Subcutaneous abdominal adipose tissue (tissue), 5 donors: ENCODE results near the gene AFF1.
"Not testable (repeated sequence)": the region's sequence is repeated elsewhere in the genome, so short reads cannot be mapped to it uniquely, and the experiment has no call there.

Experiments used
- H3K27ac ChIP-seq: one replicate; pipeline ENCODE4 v1.7.0; 2013; ENCODE audit warnings: low read depth, mild to moderate bottlenecking, inconsistent platforms, low read length, moderate library complexity
- H3K27me3 ChIP-seq, 5 donors: one replicate each; pipeline ENCODE4 v1.7.0; 2013; ENCODE audit warnings: low read length in 5 of 5, inconsistent platforms in 1 of 5; ENCODE audit not compliant: control insufficient read depth in 5 of 5, insufficient read depth in 4 of 5
- H3K36me3 ChIP-seq, 5 donors: one replicate each; pipeline ENCODE4 v1.7.0; 2013; ENCODE audit warnings: low read length in 5 of 5; ENCODE audit not compliant: control insufficient read depth in 5 of 5, insufficient read depth in 5 of 5
- H3K4me1 ChIP-seq, 5 donors: one replicate each; pipeline ENCODE4 v1.7.0; 2013; ENCODE audit warnings: low read length in 5 of 5, mild to moderate bottlenecking in 3 of 5, moderate library complexity in 1 of 5; ENCODE audit not compliant: control insufficient read depth in 5 of 5, insufficient read depth in 5 of 5
- H3K4me3 ChIP-seq, 5 donors: one replicate each; pipeline ENCODE4 v1.7.0; 2013; ENCODE audit warnings: low read length in 5 of 5, low read depth in 1 of 5
- H3K9ac ChIP-seq, 5 donors: one replicate each; pipeline ENCODE4 v1.7.0; 2013; ENCODE audit warnings: low read length in 5 of 5, mild to moderate bottlenecking in 4 of 5, moderate library complexity in 3 of 5
- H3K9me3 ChIP-seq, 5 donors: one replicate each; pipeline ENCODE4 v1.7.0; 2013; ENCODE audit warnings: low read length in 5 of 5; ENCODE audit not compliant: control insufficient read depth in 5 of 5
- donor health status: healthy.
- donor health status: healthy.
- donor health status: healthy.
- donor health status: healthy.
- donor health status: healthy.

AFF1 gene

GRCh38 chr4:86996510-86996909 is 61.7 kb downstream of the AFF1 start:
- H3K27me3 ChIP-seq, H3K36me3 ChIP-seq, H3K4me3 ChIP-seq, H3K9me3 ChIP-seq, H3K27ac ChIP-seq, H3K9ac ChIP-seq: not testable (repeated sequence)
- peaks cover 0 to 36% (median 18%) of the 10 kb centered on the region in 5 donors for H3K4me1 ChIP-seq

GRCh38 chr4:86999136-86999643 is 64.4 kb downstream of the AFF1 start:
- Histone ChIP-seq H3K27me3 (no peaks in the 10 kb centered on the region), H3K9ac (no peak overlapping the region), H3K9me3 (no peaks in the 10 kb centered on the region), H3K4me3 (no peak overlapping the region), H3K4me1 (peaks cover 0 to 32% (median 14%) of the 10 kb centered on the region in 5 donors), H3K36me3 (no peaks in the 10 kb centered on the region), H3K27ac (peak overlapping the region; percentile 51)

GRCh38 chr4:87002682-87003043 is 67.9 kb downstream of the AFF1 start:
- H3K4me1 ChIP-seq = peaks cover 0 to 43% (median 28%) of the 10 kb centered on the region in 5 donors
- no peaks in the 10 kb centered on the region for H3K36me3 ChIP-seq

GRCh38 chr4:87003266-87003665 is 68.5 kb downstream of the AFF1 start:
- no peaks in the 10 kb centered on the region for H3K27me3 ChIP-seq
- no peak overlapping the region for H3K27ac ChIP-seq
- H3K9ac ChIP-seq = no peak overlapping the region
- H3K4me3 ChIP-seq = no peak overlapping the region
- H3K36me3 ChIP-seq = no peaks in the 10 kb centered on the region
- H3K9me3 ChIP-seq = no peaks in the 10 kb centered on the region
- H3K4me1 ChIP-seq = peaks cover 0 to 45% (median 34%) of the 10 kb centered on the region in 5 donors

More at GRCh38 chr4:87002682-87003043, 67.9 kb downstream of the AFF1 start:
- H3K9ac ChIP-seq = no peak overlapping the region
- no peak overlapping the region for H3K4me3 ChIP-seq
- H3K27ac ChIP-seq = no peak overlapping the region
- no peaks in the 10 kb centered on the region for H3K27me3 ChIP-seq
- no peaks in the 10 kb centered on the region for H3K9me3 ChIP-seq

GRCh38 chr4:87005369-87005689 is 70.5 kb downstream of the AFF1 start:
- peak overlapping the region in 3 of 5 donors; percentile 89 to 96 (median 94) for H3K4me3 ChIP-seq
- peak overlapping the region in 2 of 5 donors; percentile 16 to 90 for H3K9ac ChIP-seq
- H3K4me1 ChIP-seq = peaks cover 2 to 46% (median 43%) of the 10 kb centered on the region in 5 donors

GRCh38 chr4:87005690-87006425 is 71.0 kb downstream of the AFF1 start:
- H3K4me1 ChIP-seq = peaks cover 2 to 43% (median 39%) of the 10 kb centered on the region in 5 donors
- peak overlapping the region; percentile 89 to 97 (median 94) for H3K4me3 ChIP-seq
- no peaks in the 10 kb centered on the region for H3K27me3 ChIP-seq
- H3K9me3 ChIP-seq = no peaks in the 10 kb centered on the region
- H3K36me3 ChIP-seq = no peaks in the 10 kb centered on the region
- peak overlapping the region; percentile 16 to 98 (median 95) for H3K9ac ChIP-seq
- H3K27ac ChIP-seq = peak overlapping the region; percentile 91

More at GRCh38 chr4:87005369-87005689, 70.5 kb downstream of the AFF1 start:
- Histone ChIP-seq H3K36me3 (no peaks in the 10 kb centered on the region), H3K27ac (peak overlapping the region; percentile 91), H3K27me3 (no peaks in the 10 kb centered on the region), H3K9me3 (no peaks in the 10 kb centered on the region)

GRCh38 chr4:87006426-87006675 is 71.5 kb downstream of the AFF1 start:
- Histone ChIP-seq H3K9ac (peak overlapping the region; percentile 16 to 98 (median 95)), H3K4me1 (peaks cover 2 to 46% (median 41%) of the 10 kb centered on the region in 5 donors), H3K9me3 (no peaks in the 10 kb centered on the region), H3K27ac (peak overlapping the region; percentile 91), H3K27me3 (no peaks in the 10 kb centered on the region), H3K36me3 (no peaks in the 10 kb centered on the region), H3K4me3 (peak overlapping the region; percentile 89 to 97 (median 94))

GRCh38 chr4:87006676-87007527 is 72.1 kb downstream of the AFF1 start:
- Histone ChIP-seq H3K27ac (peak overlapping the region; percentile 91), H3K9ac (peak overlapping the region; percentile 90 to 98 (median 96)), H3K36me3 (no peaks in the 10 kb centered on the region), H3K27me3 (no peaks in the 10 kb centered on the region), H3K9me3 (no peaks in the 10 kb centered on the region), H3K4me3 (peak overlapping the region; percentile 89 to 99 (median 94)), H3K4me1 (peaks cover 2 to 48% (median 46%) of the 10 kb centered on the region in 5 donors)

- no peaks in the 10 kb centered on the region for H3K9me3 ChIP-seq
- H3K9ac ChIP-seq = peak overlapping the region; percentile 90 to 98 (median 96)
- H3K27ac ChIP-seq = peak overlapping the region; percentile 91
- no peaks in the 10 kb centered on the region for H3K27me3 ChIP-seq
- H3K4me3 ChIP-seq = peak overlapping the region; percentile 89 to 99 (median 94)
- H3K36me3 ChIP-seq = no peaks in the 10 kb centered on the region
- H3K4me1 ChIP-seq = peaks cover 2 to 55% (median 51%) of the 10 kb centered on the region in 5 donors
These were observed 73.0 kb downstream of the AFF1 start for GRCh38 chr4:87007528-87008446.
